SK-N-SH (cell line): ENCODE results near the gene RFNG. TPM values are rescaled to one million over a fixed set of nuclear protein-coding genes. Genes with fewer than 3 reads are reported as not detected.

Source experiments
- CTCF ChIA-PET: fragments of 300-600, 350-600 bp; formaldehyde crosslinking; extraction: SDS; loops from one replicate; lab custom pipeline; 2021; lab: Yijun Ruan, JAX
- POLR2A ChIA-PET: fragments of 350-600 bp; sonication (Branson Sonifier 250); formaldehyde crosslinking; extraction: SDS; loops from one replicate; lab custom pipeline; 2020; ENCODE audit warnings: antibody characterized with exemption, inconsistent platforms; lab: Yijun Ruan, JAX
- DNase-seq: peaks from one replicate; pipeline ENCODE4 v3.0.0; 2012
- H2AFZ ChIP-seq: fragments of 200-600 bp; sonication (generic); 2 replicates; pipeline ENCODE4 v1.8.1; 2016; ENCODE audit warnings: antibody characterized with exemption, mild to moderate bottlenecking, low read depth
- H3F3A ChIP-seq: fragments of 200-600 bp; sonication (generic); replicated peaks from 2 replicates; pipeline ENCODE3; 2016; ENCODE audit warnings: antibody characterized with exemption, mild to moderate bottlenecking; ENCODE audit not compliant: insufficient read depth
- H3K27ac ChIP-seq, 2 experiments: fragments of 200-500 bp in 1 of 2; fragments of 200-600 bp in 1 of 2; sonication (Bioruptor generic) in 1 of 2; sonication (generic), shearing (Covaris generic) in 1 of 2; 2 replicates each; pipeline versions ENCODE4 v1.5.1 to v1.6.1; 2014 to 2016; ENCODE audit warnings: low read depth in 2 of 2, inconsistent platforms in 1 of 2, low read length in 1 of 2, mild to moderate bottlenecking in 1 of 2, mixed read lengths in 1 of 2
- H3K27me3 ChIP-seq: fragments of 200-600 bp; sonication (generic), shearing (Covaris generic); 2 replicates; pipeline ENCODE4 v1.6.1; 2016; ENCODE audit warnings: mixed run types; ENCODE audit not compliant: insufficient read depth
- H3K36me3 ChIP-seq, 2 experiments: fragments of 200-500 bp in 1 of 2; fragments of 200-600 bp in 1 of 2; sonication (Bioruptor generic) in 1 of 2; sonication (generic) in 1 of 2; replicated peaks in 1 of 2; 2 replicates each; pipeline versions ENCODE3 to v1.5.1; 2014 to 2016; ENCODE audit warnings: low read length in 1 of 2, mild to moderate bottlenecking in 1 of 2; ENCODE audit not compliant: insufficient read depth in 2 of 2, control insufficient read depth in 1 of 2
- H3K4me1 ChIP-seq, 2 experiments: fragments of 200-500 bp in 1 of 2; fragments of 200-600 bp in 1 of 2; sonication (Bioruptor generic) in 1 of 2; sonication (generic), shearing (Covaris generic) in 1 of 2; 2 replicates each; pipeline versions ENCODE4 v1.5.1 to v1.6.1; 2014 to 2016; ENCODE audit warnings: low read depth in 1 of 2, low read length in 1 of 2, mixed run types in 1 of 2; ENCODE audit not compliant: insufficient read depth in 2 of 2, control insufficient read depth in 1 of 2
- H3K4me2 ChIP-seq: fragments of 200-600 bp; sonication (generic), shearing (Covaris generic); 2 replicates; pipeline ENCODE4 v1.6.1; 2017; ENCODE audit warnings: mixed run types
- H3K4me3 ChIP-seq, 2 experiments: fragments of 200-500 bp in 1 of 2; fragments of 200-600 bp in 1 of 2; sonication (Bioruptor generic) in 1 of 2; sonication (generic), shearing (Covaris generic) in 1 of 2; 2 replicates each; pipeline versions ENCODE4 v1.5.1 to v1.8.1; 2014 to 2016; ENCODE audit warnings: low read depth in 2 of 2, inconsistent platforms in 1 of 2, low read length in 1 of 2, mild to moderate bottlenecking in 1 of 2, mixed read lengths in 1 of 2, moderate library complexity in 1 of 2
- H3K79me2 ChIP-seq: fragments of 200-600 bp; sonication (generic); 2 replicates; pipeline ENCODE4 v1.8.1; 2017; ENCODE audit warnings: mild to moderate bottlenecking; ENCODE audit not compliant: insufficient read depth
- H3K9ac ChIP-seq: fragments of 200-600 bp; sonication (generic); 2 replicates; pipeline ENCODE4 v1.6.1; 2017; ENCODE audit warnings: mixed run types
- H3K9me2 ChIP-seq: fragments of 200-600 bp; sonication (generic); 2 replicates; pipeline ENCODE4 v1.6.1; 2017; ENCODE audit warnings: mixed run types
- H3K9me3 ChIP-seq: fragments of 200-600 bp; sonication (generic); 2 replicates; pipeline ENCODE4 v1.6.1; 2017; ENCODE audit warnings: mixed run types, mild to moderate bottlenecking, moderate library complexity
- H4K20me1 ChIP-seq: fragments of 200-600 bp; sonication (generic); 2 replicates; pipeline ENCODE4 v1.6.1; 2017; ENCODE audit warnings: mild to moderate bottlenecking, mixed run types; ENCODE audit not compliant: insufficient read depth
- ELF1 ChIP-seq: IDR thresholded peaks from 2 replicates; pipeline ENCODE4 v1.4.0; 2012
- FOSL2 ChIP-seq: IDR thresholded peaks from 2 replicates; pipeline ENCODE4 v1.4.0; 2012; ENCODE audit warnings: low read depth, mild to moderate bottlenecking, moderate library complexity, borderline replicate concordance
- RCOR1 ChIP-seq: fragments of 150-350 bp; IDR thresholded peaks from 2 replicates; pipeline ENCODE4 v1.6.1; 2017; ENCODE audit warnings: antibody characterized with exemption, low read length
- RFX5 ChIP-seq: IDR thresholded peaks from 2 replicates; pipeline ENCODE4 v1.6.1; 2012; ENCODE audit warnings: mild to moderate bottlenecking, improper control_type of control experiment, low read length
- SIN3A ChIP-seq: IDR thresholded peaks from 2 replicates; pipeline ENCODE4 v1.6.1; 2012; ENCODE audit warnings: low read depth, mild to moderate bottlenecking, low read length, moderate library complexity, borderline replicate concordance
- TAF1 ChIP-seq: IDR thresholded peaks from 2 replicates; pipeline ENCODE4 v1.6.1; 2012; ENCODE audit warnings: low read depth, mild to moderate bottlenecking, low read length, moderate library complexity, borderline replicate concordance
- YY1 ChIP-seq: IDR thresholded peaks from 2 replicates; pipeline ENCODE4 v1.4.0; 2012; ENCODE audit warnings: low read depth, mild to moderate bottlenecking
- WGBS: methylation state at CpG from one replicate; pipeline ENCODE4 v1.1.6; 2017; ENCODE audit warnings: low lambda C conversion rate; 5-methylcytosine and 5-hydroxymethylcytosine counted together
- polyA plus RNA-seq, 3 experiments: library from polyadenylated mRNA; depleted of rRNA; stranded (reverse); fragments of >200 nt; gene quantifications; 2 replicates each; pipeline ENCODE4 v1.2.3, GENCODE V29; 2012
- TF ChIP-seq, protein P1 (sequence below): fragments of 150-350 bp; IDR thresholded peaks from 2 replicates; pipeline ENCODE4 v1.6.1; 2016; ENCODE audit warnings: mild to moderate bottlenecking, low read depth, low read length
- TF ChIP-seq, protein P2 (sequence below): IDR thresholded peaks from 2 replicates; pipeline ENCODE4 v1.4.0; 2012; ENCODE audit warnings: low read depth, borderline replicate concordance
- TF ChIP-seq, protein P3 (sequence below): IDR thresholded peaks from 2 replicates; pipeline ENCODE4 v1.6.1; 2012; ENCODE audit warnings: mild to moderate bottlenecking, low read depth, low read length, moderate library complexity

The RFNG gene
- polyA plus RNA-seq, 1 of the 3 experiments (the other 2 are of a cell fraction) = 68.6 TPM

DNA sequence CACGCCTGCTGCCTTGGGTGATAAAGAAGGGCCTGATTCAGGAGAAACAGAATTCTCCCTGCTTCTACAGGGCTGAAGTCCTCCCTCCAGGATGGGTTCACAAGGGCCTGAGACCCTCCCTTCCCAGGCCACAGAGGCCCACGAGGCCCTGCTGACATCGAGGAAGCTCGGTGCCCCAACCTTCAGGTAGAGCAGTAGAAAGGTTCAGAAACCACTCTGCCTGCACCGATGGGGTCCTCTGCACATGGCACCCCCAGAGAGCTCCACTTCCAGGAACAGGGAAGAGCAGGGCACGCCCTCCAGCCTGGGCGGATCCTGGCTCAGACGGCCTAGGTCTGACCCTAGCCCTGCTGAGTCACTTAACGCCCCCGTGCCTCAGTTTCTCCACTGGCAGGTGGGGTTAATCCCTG lies 29.7 kb downstream of the RFNG start:
- Histone ChIP-seq H3K27me3 (no peaks in the 10 kb centered on the region), H4K20me1 (peaks cover 17% of the 10 kb centered on the region), H3K4me1 (peaks cover 18 to 36% of the 10 kb centered on the region in 2 experiments; a peak in 3 of 4 replicates), H3K27ac (peak overlapping the region; percentile 41), H3K4me3 (peak overlapping the region; percentile 88 to 92), H3K36me3 (peaks cover 7 to 20% of the 10 kb centered on the region in 2 experiments), H3K79me2 (peaks cover 36% of the 10 kb centered on the region), H3K9me3 (no peaks in the 10 kb centered on the region), H3F3A (peaks cover 32% of the 10 kb centered on the region), H3K4me2 (peak overlapping the region; percentile 99)
- no peak for DNase-seq
- 4% methylated on average over 8 of the region's 10 CpGs for WGBS
- ChIA-PET POLR2A (interaction anchor here (0.6 to 4.2 kb wide), 9 partner anchors 9 to 106 kb away, joined by 3 to 41 read pairs (median 7); partner anchors contain the start of genes DCXR, FASN, NOTUM and RAC3), CTCF (interaction anchor here (0.8 to 35.7 kb wide), 29 partner anchors 9 to 769 kb away, joined by 3 to 1216 read pairs (median 11); partner anchors contain the start of genes ARHGDIA, ARL16, ASPSCR1 and DCXR)
- no peak for TF ChIP-seq RCOR1
- no peak for TF ChIP-seq RFX5
- no peak for TF ChIP-seq ELF1
- TF ChIP-seq TAF1 = no peak
- TF ChIP-seq YY1 = no peak
- TF ChIP-seq FOSL2 = no peak
- TF ChIP-seq, protein P1, sequence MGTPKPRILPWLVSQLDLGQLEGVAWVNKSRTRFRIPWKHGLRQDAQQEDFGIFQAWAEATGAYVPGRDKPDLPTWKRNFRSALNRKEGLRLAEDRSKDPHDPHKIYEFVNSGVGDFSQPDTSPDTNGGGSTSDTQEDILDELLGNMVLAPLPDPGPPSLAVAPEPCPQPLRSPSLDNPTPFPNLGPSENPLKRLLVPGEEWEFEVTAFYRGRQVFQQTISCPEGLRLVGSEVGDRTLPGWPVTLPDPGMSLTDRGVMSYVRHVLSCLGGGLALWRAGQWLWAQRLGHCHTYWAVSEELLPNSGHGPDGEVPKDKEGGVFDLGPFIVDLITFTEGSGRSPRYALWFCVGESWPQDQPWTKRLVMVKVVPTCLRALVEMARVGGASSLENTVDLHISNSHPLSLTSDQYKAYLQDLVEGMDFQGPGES = no peak
- TF ChIP-seq, protein P2, sequence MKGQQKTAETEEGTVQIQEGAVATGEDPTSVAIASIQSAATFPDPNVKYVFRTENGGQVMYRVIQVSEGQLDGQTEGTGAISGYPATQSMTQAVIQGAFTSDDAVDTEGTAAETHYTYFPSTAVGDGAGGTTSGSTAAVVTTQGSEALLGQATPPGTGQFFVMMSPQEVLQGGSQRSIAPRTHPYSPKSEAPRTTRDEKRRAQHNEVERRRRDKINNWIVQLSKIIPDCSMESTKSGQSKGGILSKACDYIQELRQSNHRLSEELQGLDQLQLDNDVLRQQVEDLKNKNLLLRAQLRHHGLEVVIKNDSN = no peak
- no peak for TF ChIP-seq SIN3A
- TF ChIP-seq, protein P3, sequence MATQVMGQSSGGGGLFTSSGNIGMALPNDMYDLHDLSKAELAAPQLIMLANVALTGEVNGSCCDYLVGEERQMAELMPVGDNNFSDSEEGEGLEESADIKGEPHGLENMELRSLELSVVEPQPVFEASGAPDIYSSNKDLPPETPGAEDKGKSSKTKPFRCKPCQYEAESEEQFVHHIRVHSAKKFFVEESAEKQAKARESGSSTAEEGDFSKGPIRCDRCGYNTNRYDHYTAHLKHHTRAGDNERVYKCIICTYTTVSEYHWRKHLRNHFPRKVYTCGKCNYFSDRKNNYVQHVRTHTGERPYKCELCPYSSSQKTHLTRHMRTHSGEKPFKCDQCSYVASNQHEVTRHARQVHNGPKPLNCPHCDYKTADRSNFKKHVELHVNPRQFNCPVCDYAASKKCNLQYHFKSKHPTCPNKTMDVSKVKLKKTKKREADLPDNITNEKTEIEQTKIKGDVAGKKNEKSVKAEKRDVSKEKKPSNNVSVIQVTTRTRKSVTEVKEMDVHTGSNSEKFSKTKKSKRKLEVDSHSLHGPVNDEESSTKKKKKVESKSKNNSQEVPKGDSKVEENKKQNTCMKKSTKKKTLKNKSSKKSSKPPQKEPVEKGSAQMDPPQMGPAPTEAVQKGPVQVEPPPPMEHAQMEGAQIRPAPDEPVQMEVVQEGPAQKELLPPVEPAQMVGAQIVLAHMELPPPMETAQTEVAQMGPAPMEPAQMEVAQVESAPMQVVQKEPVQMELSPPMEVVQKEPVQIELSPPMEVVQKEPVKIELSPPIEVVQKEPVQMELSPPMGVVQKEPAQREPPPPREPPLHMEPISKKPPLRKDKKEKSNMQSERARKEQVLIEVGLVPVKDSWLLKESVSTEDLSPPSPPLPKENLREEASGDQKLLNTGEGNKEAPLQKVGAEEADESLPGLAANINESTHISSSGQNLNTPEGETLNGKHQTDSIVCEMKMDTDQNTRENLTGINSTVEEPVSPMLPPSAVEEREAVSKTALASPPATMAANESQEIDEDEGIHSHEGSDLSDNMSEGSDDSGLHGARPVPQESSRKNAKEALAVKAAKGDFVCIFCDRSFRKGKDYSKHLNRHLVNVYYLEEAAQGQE = no peak
- TF ChIP-seq, all 33 proteins: peak for 0
- H3K9ac ChIP-seq = peak overlapping the region; percentile 86
- H3K9me2 ChIP-seq = no peaks in the 10 kb centered on the region
- no peak overlapping the region for H2AFZ ChIP-seq
